Measurements from ENCODE around the gene PRR19. TPM values are rescaled to one million over a fixed set of nuclear protein-coding genes. Genes with fewer than 3 reads are reported as not detected.

PRR19 gene
- total RNA-seq, 1 experiment from 2014 or later: not detected

GRCh38 chr19:42292042-42292960 is 9.6 kb upstream of the PRR19 start:
- ChIA-PET POLR2A (ENCODE audit: unreplicated experiment) (no interaction called here), CTCF (no interaction called here)
- Histone ChIP-seq H4K20me1 (ENCODE audit: low read length) (no peaks in the 10 kb centered on the region), H3K27me3 (ENCODE audit: low read length) (no peaks in the 10 kb centered on the region), H3F3A (ENCODE audit: low read length, unreplicated experiment) (no peaks in the 10 kb centered on the region), H3K79me2 (ENCODE audit: low read length) (no peaks in the 10 kb centered on the region), H3K4me2 (ENCODE audit: low read length) (no peak overlapping the region), H3K4me3 (ENCODE audit: low read length) (no peak overlapping the region), H3K9ac (ENCODE audit: low read length) (no peak overlapping the region), H3K9me2 (replicated peaks; ENCODE audit: low read length) (no peaks in the 10 kb centered on the region), H3K9me3 (ENCODE audit: low read length) (no peaks in the 10 kb centered on the region), H3K4me1 (ENCODE audit: insufficient read depth, low read length) (no peaks in the 10 kb centered on the region), H2AFZ (ENCODE audit: low read length) (no peak overlapping the region), H3K27ac (ENCODE audit: low read length) (no peak overlapping the region), H3K36me3 (ENCODE audit: low read depth, low read length) (no peaks in the 10 kb centered on the region)
- no TSS peak for BruUV-seq (replicated peaks)
- ATAC-seq (no peak), DNase-seq (no peak)
- TF ChIP-seq CTCF (conservative IDR thresholded peaks at IDR 0.05; ENCODE audit: low read depth, low read length): no peak
- TF ChIP-seq EZH2 (IDR thresholded peaks at IDR 0.05; ENCODE audit: low read length, unreplicated experiment): no peak
- TF ChIP-seq EZH2phosphoT487 (IDR thresholded peaks at IDR 0.05; ENCODE audit: borderline replicate concordance, low read length): no peak
- intact Hi-C loops (cut with micrococcal nuclease): no loop called here

GRCh38 chr19:42292963-42293362 is 9.0 kb upstream of the PRR19 start:
- no peak overlapping the region for H2AFZ ChIP-seq (ENCODE audit: low read length)
- H3K36me3 ChIP-seq (ENCODE audit: low read depth, low read length): no peaks in the 10 kb centered on the region
- H3K4me1 ChIP-seq (ENCODE audit: insufficient read depth, low read length): no peaks in the 10 kb centered on the region
- H3F3A ChIP-seq (ENCODE audit: low read length, unreplicated experiment): no peaks in the 10 kb centered on the region
- no peak overlapping the region for H3K4me3 ChIP-seq (ENCODE audit: low read length)
- ATAC-seq: no peak
- H3K27ac ChIP-seq (ENCODE audit: low read length): no peak overlapping the region
- no peaks in the 10 kb centered on the region for H3K79me2 ChIP-seq (ENCODE audit: low read length)
- intact Hi-C loops (cut with micrococcal nuclease): no loop called here
- POLR2A ChIA-PET (ENCODE audit: unreplicated experiment): no interaction called here
- DNase-seq: no peak
- no peaks in the 10 kb centered on the region for H3K27me3 ChIP-seq (ENCODE audit: low read length)
- CTCF ChIA-PET: no interaction called here
- no peak overlapping the region for H3K9ac ChIP-seq (ENCODE audit: low read length)
- no peaks in the 10 kb centered on the region for H3K9me2 ChIP-seq (replicated peaks; ENCODE audit: low read length)
- no peak overlapping the region for H3K4me2 ChIP-seq (ENCODE audit: low read length)
- no peaks in the 10 kb centered on the region for H4K20me1 ChIP-seq (ENCODE audit: low read length)
- no TSS peak for BruUV-seq (replicated peaks)
- H3K9me3 ChIP-seq (ENCODE audit: low read length): no peaks in the 10 kb centered on the region
- TF ChIP-seq CTCF (conservative IDR thresholded peaks at IDR 0.05; ENCODE audit: low read depth, low read length) (no peak), EZH2phosphoT487 (IDR thresholded peaks at IDR 0.05; ENCODE audit: borderline replicate concordance, low read length) (no peak), EZH2 (IDR thresholded peaks at IDR 0.05; ENCODE audit: low read length, unreplicated experiment) (no peak)

- Histone ChIP-seq H3K9ac (ENCODE audit: low read length) (no peak overlapping the region), H2AFZ (ENCODE audit: low read length) (no peak overlapping the region), H4K20me1 (ENCODE audit: low read length) (no peaks in the 10 kb centered on the region), H3K79me2 (ENCODE audit: low read length) (no peaks in the 10 kb centered on the region), H3K27me3 (ENCODE audit: low read length) (no peaks in the 10 kb centered on the region), H3K4me1 (ENCODE audit: insufficient read depth, low read length) (no peaks in the 10 kb centered on the region), H3K36me3 (ENCODE audit: low read depth, low read length) (no peaks in the 10 kb centered on the region), H3K4me2 (ENCODE audit: low read length) (no peak overlapping the region), H3K4me3 (ENCODE audit: low read length) (no peak overlapping the region), H3F3A (ENCODE audit: low read length, unreplicated experiment) (no peaks in the 10 kb centered on the region), H3K9me2 (replicated peaks; ENCODE audit: low read length) (no peaks in the 10 kb centered on the region), H3K9me3 (ENCODE audit: low read length) (no peaks in the 10 kb centered on the region), H3K27ac (ENCODE audit: low read length) (no peak overlapping the region)
- TF ChIP-seq CTCF (conservative IDR thresholded peaks at IDR 0.05; ENCODE audit: low read depth, low read length): no peak
- DNase-seq (no peak), ATAC-seq (no peak)
- ChIA-PET POLR2A (ENCODE audit: unreplicated experiment) (no interaction called here), CTCF (no interaction called here)
- no TSS peak for BruUV-seq (replicated peaks)
- intact Hi-C loops (cut with micrococcal nuclease): no loop called here
Measured at GRCh38 chr19:42293540-42293939, 8.4 kb upstream of the PRR19 start.

Data from PC-3 (cell line).